ENCODE results near the gene CFLAR.

CFLAR gene

GRCh38 chr2:201074996-201075395, 41.0 kb upstream of the CFLAR start:
- no peak for TF ChIP-seq CTCF (IDR thresholded peaks at IDR 0.05; ENCODE audit: low read depth, low read length)

GRCh38 chr2:201084863-201085262, 31.1 kb upstream of the CFLAR start:
- Histone ChIP-seq H3K9me3 (ENCODE audit: severe bottlenecking) (no peaks in the 10 kb centered on the region), H3K27me3 (ENCODE audit: insufficient read depth, low read depth, severe bottlenecking) (no peaks in the 10 kb centered on the region), H3K4me3 (ENCODE audit: low read depth, low read length) (no peak overlapping the region), H3K36me3 (peaks cover 43% of the 10 kb centered on the region), H3K27ac (no peak overlapping the region)
- no peak for DNase-seq
- TF ChIP-seq CTCF (IDR thresholded peaks at IDR 0.05; ENCODE audit: low read depth, low read length), result no peak

More at GRCh38 chr2:201074996-201075395, 41.0 kb upstream of the CFLAR start:
- no peaks in the 10 kb centered on the region for H3K27me3 ChIP-seq (ENCODE audit: insufficient read depth, low read depth, severe bottlenecking)
- H3K27ac ChIP-seq, result no peak overlapping the region
- H3K36me3 ChIP-seq, result peaks cover 11% of the 10 kb centered on the region
- no peak for DNase-seq
- no peaks in the 10 kb centered on the region for H3K9me3 ChIP-seq (ENCODE audit: severe bottlenecking)
- no peak overlapping the region for H3K4me3 ChIP-seq (ENCODE audit: low read depth, low read length)

- H3K27me3 ChIP-seq (ENCODE audit: insufficient read depth, low read depth, severe bottlenecking), result no peaks in the 10 kb centered on the region
- no peak for TF ChIP-seq CTCF (IDR thresholded peaks at IDR 0.05; ENCODE audit: low read depth, low read length)
- no peak for DNase-seq
- peaks cover 17% of the 10 kb centered on the region for H3K36me3 ChIP-seq
- H3K4me3 ChIP-seq (ENCODE audit: low read depth, low read length), result no peak overlapping the region
- H3K27ac ChIP-seq, result no peak overlapping the region
- H3K9me3 ChIP-seq (ENCODE audit: severe bottlenecking), result no peaks in the 10 kb centered on the region
Observed at GRCh38 chr2:201090574-201090973, 25.4 kb upstream of the CFLAR start.

GRCh38 chr2:201093573-201093972, 22.4 kb upstream of the CFLAR start:
- Histone ChIP-seq H3K27me3 (ENCODE audit: insufficient read depth, low read depth, severe bottlenecking) (no peaks in the 10 kb centered on the region), H3K9me3 (ENCODE audit: severe bottlenecking) (no peaks in the 10 kb centered on the region), H3K36me3 (peaks cover 6% of the 10 kb centered on the region), H3K4me3 (ENCODE audit: low read depth, low read length) (no peak overlapping the region), H3K27ac (no peak overlapping the region)
- DNase-seq, result no peak
- no peak for TF ChIP-seq CTCF (IDR thresholded peaks at IDR 0.05; ENCODE audit: low read depth, low read length)

- no peaks in the 10 kb centered on the region for H3K27me3 ChIP-seq (ENCODE audit: insufficient read depth, low read depth, severe bottlenecking)
- DNase-seq, result no peak
- H3K9me3 ChIP-seq (ENCODE audit: severe bottlenecking), result no peaks in the 10 kb centered on the region
- no peaks in the 10 kb centered on the region for H3K36me3 ChIP-seq
- H3K27ac ChIP-seq, result no peak overlapping the region
- TF ChIP-seq CTCF (IDR thresholded peaks at IDR 0.05; ENCODE audit: low read depth, low read length), result no peak
- H3K4me3 ChIP-seq (ENCODE audit: low read depth, low read length), result no peak overlapping the region
Observed at GRCh38 chr2:201100497-201100896, 15.5 kb upstream of the CFLAR start.

GRCh38 chr2:201105759-201106158, 10.2 kb upstream of the CFLAR start:
- no peak for DNase-seq
- Histone ChIP-seq H3K4me3 (ENCODE audit: low read depth, low read length) (no peak overlapping the region), H3K9me3 (ENCODE audit: severe bottlenecking) (no peaks in the 10 kb centered on the region), H3K36me3 (no peaks in the 10 kb centered on the region), H3K27ac (no peak overlapping the region), H3K27me3 (ENCODE audit: insufficient read depth, low read depth, severe bottlenecking) (no peaks in the 10 kb centered on the region)
- no peak for TF ChIP-seq CTCF (IDR thresholded peaks at IDR 0.05; ENCODE audit: low read depth, low read length)

Data from WERI-Rb-1 (cell line).